HEK293 (cell line): ENCODE data around the gene PCBP3.

Experiments
- CTCF ChIP-seq: fragments of 450-650 bp; formaldehyde crosslinking; IDR thresholded peaks from 2 replicates; pipeline ENCODE4 v1.5.1; 2016; ENCODE audit warnings: missing biosample characterization, missing genetic modification characterization
- GLI2 ChIP-seq: fragments of 450-650 bp; formaldehyde crosslinking; IDR thresholded peaks from 2 replicates; pipeline ENCODE4; 2017; ENCODE audit warnings: missing biosample characterization, missing genetic modification characterization, low read depth, borderline replicate concordance
- ZNF112 ChIP-seq: fragments of 450-650 bp; formaldehyde crosslinking; IDR thresholded peaks from 2 replicates; pipeline ENCODE4 v1.5.0; 2017; ENCODE audit warnings: missing biosample characterization, missing genetic modification characterization
- ZNF18 ChIP-seq: fragments of 450-650 bp; formaldehyde crosslinking; IDR thresholded peaks from 2 replicates; pipeline ENCODE4 v1.5.1; 2016; ENCODE audit warnings: missing biosample characterization, missing genetic modification characterization
- ZNF202 ChIP-seq: fragments of 450-650 bp; formaldehyde crosslinking; IDR thresholded peaks from 2 replicates; pipeline ENCODE4 v1.5.1; 2016; ENCODE audit warnings: missing biosample characterization, missing genetic modification characterization, borderline replicate concordance
- ZNF660 ChIP-seq: fragments of 450-650 bp; IDR thresholded peaks from 2 replicates; pipeline ENCODE4 v1.5.1; 2018; ENCODE audit warnings: missing biosample characterization, mild to moderate bottlenecking, missing genetic modification characterization
- ZNF830 ChIP-seq: fragments of 450-650 bp; IDR thresholded peaks from 2 replicates; pipeline ENCODE4 v1.5.0; 2018; ENCODE audit warnings: missing biosample characterization, missing genetic modification characterization, low read depth, mild to moderate bottlenecking, moderate library complexity
- ZSCAN18 ChIP-seq: fragments of 450-650 bp; formaldehyde crosslinking; IDR thresholded peaks from 2 replicates; pipeline ENCODE4 v1.5.1; 2016; ENCODE audit warnings: missing biosample characterization, missing genetic modification characterization

- TF ChIP-seq ZSCAN18 (no peak), CTCF (tag by site-specific recombination) (no peak), ZNF830 (tag by site-specific recombination) (no peak), ZNF202 (no peak), ZNF660 (no peak), ZNF112 (tag by site-specific recombination) (no peak), GLI2 (tag by site-specific recombination) (no peak), ZNF18 (tag by site-specific recombination) (no peak)
These were observed 309.4 kb downstream of the PCBP3 start for GRCh38 chr21:45952974-45953373.
